ENCODE results near the gene TMEM158. TPM values are rescaled to one million over a fixed set of nuclear protein-coding genes. Genes with fewer than 3 reads are reported as not detected.

Gene TMEM158
- polyA plus RNA-seq, 1 of the 3 experiments (the other 2 are of a cell fraction), result 76.4 TPM

DNA sequence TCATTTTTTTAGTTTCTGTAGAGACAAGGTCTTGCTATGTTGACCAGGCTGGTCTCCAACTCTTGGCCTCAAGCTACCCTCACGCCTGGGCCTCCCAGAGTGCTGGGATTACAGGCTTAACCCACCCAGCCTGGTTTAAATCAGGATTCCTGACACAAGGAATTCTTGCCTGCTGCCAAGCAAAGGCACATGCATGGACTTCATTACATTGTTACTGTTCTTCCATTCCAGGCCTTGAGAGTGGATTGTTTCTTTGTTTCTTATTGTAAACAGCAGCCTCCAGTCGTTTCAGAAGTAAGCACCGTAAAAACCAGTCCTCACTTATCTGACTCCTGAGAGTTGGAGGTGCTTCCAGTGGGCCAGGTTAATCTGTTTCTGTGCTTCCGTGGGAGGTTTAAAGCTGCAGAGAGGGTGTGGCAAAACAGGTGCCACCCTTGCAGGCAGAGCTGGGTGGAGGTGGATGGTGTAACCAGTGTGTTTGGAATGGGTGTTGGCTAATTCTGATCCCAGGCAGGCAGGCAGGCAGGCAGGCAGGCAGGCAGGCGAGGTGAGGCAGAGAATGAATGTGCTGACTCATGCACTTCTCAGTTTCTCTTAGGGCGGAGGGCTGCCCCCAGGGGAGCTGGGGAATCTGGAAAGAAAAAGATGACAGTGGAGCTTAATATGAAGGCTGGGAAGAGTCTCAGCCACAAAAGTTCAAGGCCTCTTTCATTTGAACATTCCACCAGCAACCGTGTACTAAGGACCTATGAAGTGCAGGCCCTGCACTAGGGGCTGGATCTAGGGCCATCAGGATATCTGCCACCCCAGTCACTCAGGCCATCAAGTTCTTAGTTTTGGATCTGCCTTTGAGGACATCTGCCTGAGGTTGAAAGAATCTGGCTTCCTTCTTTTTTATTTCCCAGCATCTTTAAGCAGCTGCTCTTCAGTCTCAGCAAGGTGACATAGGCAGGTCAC is 42.9 kb downstream of the TMEM158 start:
- POLR2A ChIA-PET, result no interaction called here
- no peak overlapping the region for H3K9ac ChIP-seq
- WGBS (ENCODE audit: low lambda C conversion rate), result 67% methylated on average over 5 of the region's 7 CpGs

DNA sequence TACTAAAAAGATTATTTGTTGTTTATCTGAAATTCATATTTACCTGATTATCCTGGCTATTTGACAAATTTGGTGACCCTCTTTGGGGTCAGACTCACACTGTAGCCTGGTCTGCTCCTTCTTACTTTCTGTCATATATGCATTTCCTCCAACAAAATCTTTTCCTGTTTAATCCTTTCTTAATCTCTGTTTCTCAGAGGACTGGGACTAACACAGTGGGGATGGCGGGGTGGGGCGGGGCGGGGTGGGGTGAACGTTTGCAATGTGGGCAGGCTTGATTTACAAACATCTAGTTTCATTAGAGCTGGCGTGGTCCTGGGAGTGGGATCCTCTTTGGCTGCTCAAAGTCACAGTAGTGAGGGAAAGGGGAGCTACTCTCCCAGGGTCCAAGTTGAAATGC is 44.6 kb downstream of the TMEM158 start:
- Histone ChIP-seq H3K27ac (ENCODE audit: low read depth in 2 of 2, low read length in 1 of 2) (no peak overlapping the region), H3K9ac (no peak overlapping the region), H3K79me2 (ENCODE audit: insufficient read depth) (no peaks in the 10 kb centered on the region), H2AFZ (ENCODE audit: low read depth) (no peak overlapping the region), H3K9me2 (no peaks in the 10 kb centered on the region), H3F3A (replicated peaks; ENCODE audit: insufficient read depth) (no peaks in the 10 kb centered on the region), H3K4me2 (no peak overlapping the region), H4K20me1 (ENCODE audit: insufficient read depth) (no peaks in the 10 kb centered on the region), H3K4me3 (ENCODE audit: low read depth in 2 of 2, low read length in 1 of 2) (no peak overlapping the region), H3K4me1 (ENCODE audit: control insufficient read depth in 1 of 2, insufficient read depth in 2 of 2, low read depth in 1 of 2, low read length in 1 of 2) (peaks cover 7 to 12% of the 10 kb centered on the region in 2 experiments; a peak in 3 of 4 replicates), H3K27me3 (ENCODE audit: insufficient read depth) (no peaks in the 10 kb centered on the region), H3K9me3 (no peaks in the 10 kb centered on the region), H3K36me3 (replicated peaks in 1 of 2; ENCODE audit: control insufficient read depth in 1 of 2, insufficient read depth in 2 of 2, low read length in 1 of 2) (no peaks in the 10 kb centered on the region)
- TF ChIP-seq EP300 (IDR thresholded peaks at IDR 0.05; ENCODE audit: borderline replicate concordance in 1 of 2, low read depth in 1 of 2, low read length in 1 of 2) (no peak), SMC3 (IDR thresholded peaks at IDR 0.05; ENCODE audit: low read depth, low read length) (no peak), RXRA (IDR thresholded peaks at IDR 0.05; ENCODE audit: borderline replicate concordance, low read depth) (no peak), FOXJ3 (CRISPR knock-in tag; IDR thresholded peaks at IDR 0.05) (no peak), NFIC (IDR thresholded peaks at IDR 0.05; ENCODE audit: borderline replicate concordance) (no peak)
- TF ChIP-seq, protein P1, sequence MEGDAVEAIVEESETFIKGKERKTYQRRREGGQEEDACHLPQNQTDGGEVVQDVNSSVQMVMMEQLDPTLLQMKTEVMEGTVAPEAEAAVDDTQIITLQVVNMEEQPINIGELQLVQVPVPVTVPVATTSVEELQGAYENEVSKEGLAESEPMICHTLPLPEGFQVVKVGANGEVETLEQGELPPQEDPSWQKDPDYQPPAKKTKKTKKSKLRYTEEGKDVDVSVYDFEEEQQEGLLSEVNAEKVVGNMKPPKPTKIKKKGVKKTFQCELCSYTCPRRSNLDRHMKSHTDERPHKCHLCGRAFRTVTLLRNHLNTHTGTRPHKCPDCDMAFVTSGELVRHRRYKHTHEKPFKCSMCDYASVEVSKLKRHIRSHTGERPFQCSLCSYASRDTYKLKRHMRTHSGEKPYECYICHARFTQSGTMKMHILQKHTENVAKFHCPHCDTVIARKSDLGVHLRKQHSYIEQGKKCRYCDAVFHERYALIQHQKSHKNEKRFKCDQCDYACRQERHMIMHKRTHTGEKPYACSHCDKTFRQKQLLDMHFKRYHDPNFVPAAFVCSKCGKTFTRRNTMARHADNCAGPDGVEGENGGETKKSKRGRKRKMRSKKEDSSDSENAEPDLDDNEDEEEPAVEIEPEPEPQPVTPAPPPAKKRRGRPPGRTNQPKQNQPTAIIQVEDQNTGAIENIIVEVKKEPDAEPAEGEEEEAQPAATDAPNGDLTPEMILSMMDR (IDR thresholded peaks at IDR 0.05), result no peak
- TF ChIP-seq, protein P2, sequence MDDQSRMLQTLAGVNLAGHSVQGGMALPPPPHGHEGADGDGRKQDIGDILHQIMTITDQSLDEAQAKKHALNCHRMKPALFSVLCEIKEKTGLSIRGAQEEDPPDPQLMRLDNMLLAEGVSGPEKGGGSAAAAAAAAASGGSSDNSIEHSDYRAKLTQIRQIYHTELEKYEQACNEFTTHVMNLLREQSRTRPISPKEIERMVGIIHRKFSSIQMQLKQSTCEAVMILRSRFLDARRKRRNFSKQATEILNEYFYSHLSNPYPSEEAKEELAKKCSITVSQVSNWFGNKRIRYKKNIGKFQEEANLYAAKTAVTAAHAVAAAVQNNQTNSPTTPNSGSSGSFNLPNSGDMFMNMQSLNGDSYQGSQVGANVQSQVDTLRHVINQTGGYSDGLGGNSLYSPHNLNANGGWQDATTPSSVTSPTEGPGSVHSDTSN (IDR thresholded peaks at IDR 0.05), result no peak
- TF ChIP-seq, protein P3, sequence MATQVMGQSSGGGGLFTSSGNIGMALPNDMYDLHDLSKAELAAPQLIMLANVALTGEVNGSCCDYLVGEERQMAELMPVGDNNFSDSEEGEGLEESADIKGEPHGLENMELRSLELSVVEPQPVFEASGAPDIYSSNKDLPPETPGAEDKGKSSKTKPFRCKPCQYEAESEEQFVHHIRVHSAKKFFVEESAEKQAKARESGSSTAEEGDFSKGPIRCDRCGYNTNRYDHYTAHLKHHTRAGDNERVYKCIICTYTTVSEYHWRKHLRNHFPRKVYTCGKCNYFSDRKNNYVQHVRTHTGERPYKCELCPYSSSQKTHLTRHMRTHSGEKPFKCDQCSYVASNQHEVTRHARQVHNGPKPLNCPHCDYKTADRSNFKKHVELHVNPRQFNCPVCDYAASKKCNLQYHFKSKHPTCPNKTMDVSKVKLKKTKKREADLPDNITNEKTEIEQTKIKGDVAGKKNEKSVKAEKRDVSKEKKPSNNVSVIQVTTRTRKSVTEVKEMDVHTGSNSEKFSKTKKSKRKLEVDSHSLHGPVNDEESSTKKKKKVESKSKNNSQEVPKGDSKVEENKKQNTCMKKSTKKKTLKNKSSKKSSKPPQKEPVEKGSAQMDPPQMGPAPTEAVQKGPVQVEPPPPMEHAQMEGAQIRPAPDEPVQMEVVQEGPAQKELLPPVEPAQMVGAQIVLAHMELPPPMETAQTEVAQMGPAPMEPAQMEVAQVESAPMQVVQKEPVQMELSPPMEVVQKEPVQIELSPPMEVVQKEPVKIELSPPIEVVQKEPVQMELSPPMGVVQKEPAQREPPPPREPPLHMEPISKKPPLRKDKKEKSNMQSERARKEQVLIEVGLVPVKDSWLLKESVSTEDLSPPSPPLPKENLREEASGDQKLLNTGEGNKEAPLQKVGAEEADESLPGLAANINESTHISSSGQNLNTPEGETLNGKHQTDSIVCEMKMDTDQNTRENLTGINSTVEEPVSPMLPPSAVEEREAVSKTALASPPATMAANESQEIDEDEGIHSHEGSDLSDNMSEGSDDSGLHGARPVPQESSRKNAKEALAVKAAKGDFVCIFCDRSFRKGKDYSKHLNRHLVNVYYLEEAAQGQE (IDR thresholded peaks at IDR 0.05; ENCODE audit: low read depth, low read length), result no peak
- ChIA-PET POLR2A (no interaction called here), CTCF (interaction anchor here (0.9 to 2.8 kb wide), 2 partner anchors 14 to 29 kb away, joined by 3 to 11 read pairs; no protein-coding TSS in a partner anchor)
- no peak for DNase-seq
- 88% methylated on average over 4 of the region's 5 CpGs for WGBS (ENCODE audit: low lambda C conversion rate)

More for the DNA sequence above, 42.9 kb downstream of the TMEM158 start:
- peaks cover 7 to 12% of the 10 kb centered on the region in 2 experiments; a peak in 2 of 4 replicates for H3K4me1 ChIP-seq (ENCODE audit: control insufficient read depth in 1 of 2, insufficient read depth in 2 of 2, low read depth in 1 of 2, low read length in 1 of 2)
- no peaks in the 10 kb centered on the region for H3K9me2 ChIP-seq
- no peaks in the 10 kb centered on the region for H3F3A ChIP-seq (replicated peaks; ENCODE audit: insufficient read depth)
- peak overlapping the region in 1 of 2 experiments; percentile 19; a peak in 1 of 4 replicates for H3K27ac ChIP-seq (ENCODE audit: low read depth in 2 of 2, low read length in 1 of 2)
- H3K79me2 ChIP-seq (ENCODE audit: insufficient read depth), result no peaks in the 10 kb centered on the region
- CTCF ChIA-PET, result interaction anchor here (0.7 to 2.8 kb wide), 7 partner anchors 13 to 245 kb away, joined by 3 to 11 read pairs (median 3); no protein-coding TSS in a partner anchor
- TF ChIP-seq FOXM1 (IDR thresholded peaks at IDR 0.05; ENCODE audit: low read depth) (no peak), EP300 (IDR thresholded peaks at IDR 0.05; ENCODE audit: borderline replicate concordance in 1 of 2, low read depth in 1 of 2, low read length in 1 of 2) (no peak), RFX5 (IDR thresholded peaks at IDR 0.05; ENCODE audit: low read length) (no peak), FOSL2 (IDR thresholded peaks at IDR 0.05; ENCODE audit: borderline replicate concordance, low read depth) (peak; percentile 58), NFIC (IDR thresholded peaks at IDR 0.05; ENCODE audit: borderline replicate concordance) (no peak), SMC3 (IDR thresholded peaks at IDR 0.05; ENCODE audit: low read depth, low read length) (no peak), TCF12 (IDR thresholded peaks at IDR 0.05) (peak; percentile 21; the same call in 1 of the 2 replicates), ELF1 (IDR thresholded peaks at IDR 0.05) (no peak)
- TF ChIP-seq, protein P4, sequence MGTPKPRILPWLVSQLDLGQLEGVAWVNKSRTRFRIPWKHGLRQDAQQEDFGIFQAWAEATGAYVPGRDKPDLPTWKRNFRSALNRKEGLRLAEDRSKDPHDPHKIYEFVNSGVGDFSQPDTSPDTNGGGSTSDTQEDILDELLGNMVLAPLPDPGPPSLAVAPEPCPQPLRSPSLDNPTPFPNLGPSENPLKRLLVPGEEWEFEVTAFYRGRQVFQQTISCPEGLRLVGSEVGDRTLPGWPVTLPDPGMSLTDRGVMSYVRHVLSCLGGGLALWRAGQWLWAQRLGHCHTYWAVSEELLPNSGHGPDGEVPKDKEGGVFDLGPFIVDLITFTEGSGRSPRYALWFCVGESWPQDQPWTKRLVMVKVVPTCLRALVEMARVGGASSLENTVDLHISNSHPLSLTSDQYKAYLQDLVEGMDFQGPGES (IDR thresholded peaks at IDR 0.05; ENCODE audit: low read depth, low read length), result no peak
- TF ChIP-seq, protein P5, sequence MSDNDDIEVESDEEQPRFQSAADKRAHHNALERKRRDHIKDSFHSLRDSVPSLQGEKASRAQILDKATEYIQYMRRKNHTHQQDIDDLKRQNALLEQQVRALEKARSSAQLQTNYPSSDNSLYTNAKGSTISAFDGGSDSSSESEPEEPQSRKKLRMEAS (IDR thresholded peaks at IDR 0.05; ENCODE audit: low read depth), result 0 out of 2 replicates have a peak, but pooled peaks have one; percentile 19
- TF ChIP-seq, protein P6, sequence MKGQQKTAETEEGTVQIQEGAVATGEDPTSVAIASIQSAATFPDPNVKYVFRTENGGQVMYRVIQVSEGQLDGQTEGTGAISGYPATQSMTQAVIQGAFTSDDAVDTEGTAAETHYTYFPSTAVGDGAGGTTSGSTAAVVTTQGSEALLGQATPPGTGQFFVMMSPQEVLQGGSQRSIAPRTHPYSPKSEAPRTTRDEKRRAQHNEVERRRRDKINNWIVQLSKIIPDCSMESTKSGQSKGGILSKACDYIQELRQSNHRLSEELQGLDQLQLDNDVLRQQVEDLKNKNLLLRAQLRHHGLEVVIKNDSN (IDR thresholded peaks at IDR 0.05; ENCODE audit: borderline replicate concordance, low read depth), result no peak
- H2AFZ ChIP-seq (ENCODE audit: low read depth), result peak overlapping the region; percentile 51; the same call in 1 of the 2 replicates
- no peaks in the 10 kb centered on the region for H3K9me3 ChIP-seq
- no peak overlapping the region for H3K4me3 ChIP-seq (ENCODE audit: low read depth in 2 of 2, low read length in 1 of 2)
- H4K20me1 ChIP-seq (ENCODE audit: insufficient read depth), result no peaks in the 10 kb centered on the region
- DNase-seq, result no peak
- H3K4me2 ChIP-seq, result no peak overlapping the region
- no peaks in the 10 kb centered on the region for H3K36me3 ChIP-seq (replicated peaks in 1 of 2; ENCODE audit: control insufficient read depth in 1 of 2, insufficient read depth in 2 of 2, low read length in 1 of 2)
- no peaks in the 10 kb centered on the region for H3K27me3 ChIP-seq (ENCODE audit: insufficient read depth)

All from SK-N-SH (cell line).